Pons (tissue), 1 donor: ENCODE results near the gene MAMLD1.
A peak's percentile ranks its signal among the peaks of the same experiment; 100 is the strongest.

Experiments used
- DNase-seq: peaks from one replicate; pipeline ENCODE4 v3.0.0-alpha.2; 2016; ENCODE audit warnings: low spot score

MAMLD1 gene

DNA sequence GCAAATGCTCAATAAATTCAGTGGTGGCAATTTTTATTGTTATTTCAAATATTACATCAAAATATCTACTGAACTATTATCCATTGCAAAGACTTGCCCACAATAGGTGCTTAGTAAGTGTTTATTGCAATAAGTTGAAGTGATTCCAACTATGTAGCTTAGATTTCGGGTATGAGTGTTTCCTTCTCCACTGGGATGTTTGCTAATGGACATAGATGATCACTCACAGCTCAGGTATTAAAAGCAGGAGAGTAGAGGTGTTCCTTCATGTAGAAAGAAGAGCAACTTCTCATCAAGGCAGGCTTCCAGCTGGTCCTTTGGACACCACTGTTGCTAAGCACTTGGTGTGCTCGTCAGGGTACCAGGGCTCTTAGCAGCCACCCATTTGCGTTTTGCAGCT is 139.0 kb downstream of the MAMLD1 start:
- no peak for DNase-seq

DNA sequence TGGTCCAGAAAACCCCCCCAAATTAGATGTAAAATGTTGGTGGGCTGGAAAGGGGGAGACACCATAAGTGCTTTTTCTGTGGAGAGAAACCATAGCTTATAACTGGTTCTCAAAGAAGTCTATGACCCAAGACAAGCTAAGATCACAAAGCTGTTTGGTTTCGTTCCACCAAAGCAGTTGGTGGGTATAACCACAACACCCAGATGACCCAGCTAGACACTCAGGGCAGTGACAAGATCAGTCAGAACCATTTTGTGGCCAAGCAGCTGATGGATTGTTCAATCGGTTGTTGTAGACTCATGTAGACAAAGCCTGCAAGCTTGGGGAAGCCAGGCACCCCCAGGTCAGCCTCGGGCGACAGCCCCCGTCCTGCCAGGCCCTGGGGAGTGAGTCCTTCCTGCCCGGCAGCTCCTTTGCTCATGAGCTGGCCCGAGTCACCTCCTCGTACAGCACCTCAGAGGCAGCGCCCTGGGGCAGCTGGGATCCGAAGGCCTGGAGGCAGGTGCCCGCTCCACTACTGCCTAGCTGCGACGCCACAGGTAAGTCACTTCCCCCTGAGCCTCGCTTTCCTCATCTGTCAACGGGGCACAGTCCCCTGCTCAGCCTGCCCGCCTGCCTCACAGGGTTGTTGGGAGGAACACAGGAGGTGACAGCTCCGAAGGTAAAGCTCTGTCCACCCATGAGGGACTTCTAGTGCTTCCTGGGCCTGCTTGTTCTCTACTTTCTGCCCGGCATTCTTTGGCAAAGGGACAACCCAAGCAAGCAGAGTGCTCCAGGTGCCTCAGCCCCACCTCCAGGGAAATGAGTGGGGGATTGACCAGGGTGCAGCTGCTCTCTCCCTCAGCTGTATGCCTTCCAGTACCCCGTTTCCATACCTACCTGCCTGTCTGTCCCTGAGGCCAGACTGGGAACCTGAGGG is 140.1 kb downstream of the MAMLD1 start:
- no peak for DNase-seq

DNA sequence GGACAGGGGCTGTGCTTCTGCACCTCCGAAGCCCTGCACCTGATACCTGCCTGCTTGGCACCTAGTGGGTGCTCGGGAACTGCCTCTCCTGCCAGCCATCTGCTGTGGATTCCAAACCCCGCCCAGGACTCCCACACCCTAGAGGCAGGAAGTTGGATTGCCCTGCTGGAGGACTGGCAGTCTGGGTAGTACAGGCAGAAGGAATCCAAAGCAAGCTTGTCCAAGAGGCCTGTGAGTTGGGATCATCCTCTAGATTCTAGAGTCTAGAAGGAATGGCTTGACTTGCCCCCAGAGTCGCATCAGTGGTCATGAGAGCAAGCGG is 140.7 kb downstream of the MAMLD1 start:
- DNase-seq = no peak

DNA sequence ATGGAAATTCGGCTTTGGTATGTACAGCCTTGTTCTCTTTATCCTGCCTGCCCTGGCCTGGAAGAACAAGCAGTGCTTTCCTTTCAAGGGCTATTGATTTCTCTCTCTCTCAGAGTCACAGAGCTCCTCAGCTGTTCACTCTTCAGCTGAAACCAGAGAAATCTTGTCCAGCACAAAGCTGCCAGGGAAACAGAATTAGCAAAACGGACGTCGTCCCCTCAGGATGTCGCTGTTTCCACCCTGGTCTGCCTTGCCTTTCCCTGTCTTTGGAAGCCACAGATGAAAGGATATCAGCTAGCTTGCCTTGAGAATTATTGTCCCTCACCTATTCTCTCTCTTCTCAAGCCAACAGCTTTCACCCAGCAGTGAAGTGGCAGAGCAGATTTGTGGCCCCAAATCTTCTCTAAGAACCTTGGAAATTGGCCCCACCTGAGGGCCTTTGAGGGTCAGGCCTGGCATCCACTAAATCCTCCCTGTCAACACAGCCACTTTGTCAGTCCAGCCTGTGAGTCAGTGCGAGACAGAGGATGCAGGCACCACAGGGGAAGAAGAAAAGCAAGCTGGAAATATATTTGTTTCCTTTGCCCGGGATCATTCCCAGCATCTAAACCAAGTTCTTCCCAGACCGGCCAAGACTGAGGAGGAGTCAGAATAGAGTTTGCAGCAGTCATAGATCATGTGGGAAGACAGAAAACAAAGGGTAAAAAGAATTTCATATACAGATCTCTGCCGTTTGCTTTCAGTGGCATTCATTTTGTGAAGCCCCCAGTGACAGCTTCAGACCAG is 141.5 kb downstream of the MAMLD1 start:
- peak; percentile 74 for DNase-seq

DNA sequence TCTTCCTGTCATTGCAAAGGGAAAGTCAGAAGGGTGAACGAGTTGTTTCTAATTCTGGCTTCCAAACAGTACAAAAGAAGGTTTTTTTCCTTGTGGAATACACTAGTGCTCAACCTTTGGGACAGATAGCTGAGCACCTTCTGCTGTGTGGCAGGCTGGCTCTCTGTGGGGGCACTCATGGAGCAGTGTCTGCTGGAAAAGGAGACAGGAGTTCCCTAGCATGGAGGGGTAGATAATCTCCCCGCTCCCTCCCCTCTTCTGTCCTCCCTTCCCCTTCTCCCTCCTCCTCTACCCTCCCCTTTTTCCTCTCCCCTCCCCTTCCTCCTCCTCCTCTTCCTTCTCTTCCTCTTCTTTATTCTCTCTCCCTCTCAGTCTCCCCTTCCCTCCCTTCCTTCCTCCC is 142.9 kb downstream of the MAMLD1 start:
- no peak for DNase-seq

DNA sequence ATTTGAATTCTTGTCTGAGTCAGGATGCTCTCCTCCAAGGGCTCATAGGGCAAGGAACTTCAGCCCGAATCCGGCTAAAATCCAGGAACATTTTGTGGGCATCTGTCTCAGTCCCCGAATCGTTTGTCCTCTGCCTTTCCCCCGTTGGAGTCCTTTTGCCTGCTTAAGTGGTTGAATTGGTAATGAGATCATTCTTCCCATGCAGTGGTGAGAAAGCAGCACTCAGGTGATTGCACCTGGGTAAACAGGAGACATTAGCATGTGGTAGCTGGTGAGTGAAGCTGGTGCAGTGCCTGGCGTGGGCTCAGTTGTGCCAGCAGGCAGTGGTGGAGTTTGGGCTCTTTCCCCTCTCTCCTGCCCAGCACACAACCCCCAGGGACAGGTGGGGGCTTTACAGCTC is 143.4 kb downstream of the MAMLD1 start:
- DNase-seq = no peak

DNA sequence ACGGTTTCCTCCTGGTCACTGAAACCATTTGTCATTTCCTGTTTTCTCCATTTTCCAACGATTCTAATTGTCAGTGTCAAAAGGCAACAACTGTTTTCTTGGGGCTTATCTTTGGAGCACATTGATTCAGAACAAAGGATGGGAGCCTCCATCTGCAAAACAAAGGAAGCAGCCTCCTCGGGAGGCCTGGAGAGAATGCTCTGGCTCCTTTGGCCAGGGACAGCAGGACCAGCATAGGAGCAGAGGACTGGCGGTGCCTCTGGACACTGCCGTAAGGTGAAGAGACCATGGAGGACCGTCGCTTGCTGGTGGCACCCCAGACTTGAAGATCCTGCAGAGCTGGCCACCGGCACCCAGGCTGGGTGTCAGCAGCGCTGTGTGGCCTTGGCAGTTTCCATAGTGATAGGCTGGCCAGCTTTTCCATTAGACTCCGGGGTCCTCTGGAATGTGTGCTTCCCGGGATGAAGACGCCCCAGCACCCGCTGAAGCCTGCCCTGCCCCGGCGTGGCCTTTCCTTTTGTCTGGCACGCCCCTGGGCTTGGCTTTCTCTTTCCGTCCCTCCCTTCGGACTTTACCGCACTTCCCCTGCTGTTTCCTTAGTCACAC is 144.2 kb downstream of the MAMLD1 start:
- DNase-seq = no peak

DNA sequence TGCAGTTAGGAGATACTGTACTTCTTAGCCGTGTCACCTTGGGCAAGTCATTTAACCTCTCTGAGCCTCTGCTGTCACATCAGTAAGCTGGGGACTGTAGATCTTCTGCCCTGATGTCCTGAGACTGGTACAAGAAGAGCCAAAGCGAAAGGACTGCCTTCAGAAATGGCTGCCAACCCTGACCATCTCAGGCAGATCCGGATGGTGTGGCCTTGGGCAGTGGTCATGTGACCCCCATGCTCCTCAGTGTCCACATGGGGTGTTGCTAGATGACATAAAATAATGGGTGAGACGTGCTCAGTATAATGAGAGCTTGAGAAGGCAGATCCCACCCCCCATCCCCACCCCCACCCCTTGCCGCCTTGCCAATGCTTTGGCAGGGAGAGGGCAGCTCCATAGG is 144.9 kb downstream of the MAMLD1 start:
- DNase-seq = peak; percentile 17

DNA sequence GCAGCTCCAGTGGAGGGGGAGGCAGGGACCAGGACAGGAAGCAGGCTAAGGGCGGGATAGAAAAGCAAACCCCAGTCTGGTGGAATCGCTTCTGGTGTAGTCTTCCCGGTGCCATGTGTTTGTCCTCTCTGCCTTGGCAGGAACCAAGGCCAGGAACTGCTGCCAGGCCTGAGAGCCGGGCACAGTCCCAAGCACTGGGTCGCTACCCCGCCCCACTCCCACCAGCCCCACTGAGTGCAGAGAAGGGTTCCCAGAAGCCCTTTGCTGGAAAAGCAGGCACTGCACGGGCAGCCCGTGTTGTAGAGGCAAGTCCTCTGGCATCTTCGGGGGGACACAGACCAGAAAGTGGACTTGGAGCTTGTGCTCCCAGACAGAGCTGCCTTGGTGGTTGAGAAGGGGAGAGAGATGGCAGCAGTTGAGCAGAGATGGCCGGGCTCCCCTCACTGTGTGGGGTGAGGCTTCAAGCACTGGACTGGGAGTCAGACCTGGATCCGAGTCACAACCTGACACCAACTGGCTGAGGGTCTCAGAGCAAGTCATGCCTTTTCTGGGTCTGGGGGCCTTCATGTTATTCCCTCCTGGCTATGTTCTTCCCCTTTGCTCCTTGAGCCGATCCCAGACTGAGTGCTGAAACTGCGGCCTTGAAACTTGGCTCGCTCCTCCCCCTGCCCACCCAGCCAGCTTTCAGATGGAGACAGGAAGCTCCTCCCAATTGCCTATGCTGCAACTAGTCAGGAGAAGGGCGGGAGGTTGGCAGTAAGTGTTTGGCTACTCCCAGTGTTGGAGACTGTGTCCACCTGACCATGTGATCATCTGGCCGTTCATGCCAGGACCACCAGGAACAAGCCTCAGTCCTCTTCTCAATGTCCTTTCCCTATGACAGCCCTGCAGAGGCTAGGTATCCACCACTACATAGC is 145.6 kb downstream of the MAMLD1 start:
- peak; percentile 49 for DNase-seq

DNA sequence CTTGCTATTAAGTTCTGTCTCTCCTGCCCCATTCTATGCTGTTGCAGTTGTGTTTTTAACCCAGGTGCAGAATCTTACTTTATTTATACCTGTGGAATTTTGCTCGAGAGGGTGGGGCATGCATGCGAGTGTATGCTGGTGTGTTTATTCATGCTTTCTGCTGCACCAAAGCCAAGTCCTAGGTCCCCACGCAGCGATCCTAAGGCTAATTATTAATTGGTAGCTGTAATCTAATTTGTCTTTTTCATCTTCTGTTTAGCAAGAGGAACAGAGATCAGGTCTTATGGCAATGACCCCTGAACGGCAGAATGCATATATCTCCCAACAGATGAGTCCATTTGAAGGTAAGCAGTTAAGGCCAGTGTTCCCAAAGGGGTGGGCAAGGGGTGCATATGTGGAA is 146.6 kb downstream of the MAMLD1 start:
- DNase-seq = no peak

DNA sequence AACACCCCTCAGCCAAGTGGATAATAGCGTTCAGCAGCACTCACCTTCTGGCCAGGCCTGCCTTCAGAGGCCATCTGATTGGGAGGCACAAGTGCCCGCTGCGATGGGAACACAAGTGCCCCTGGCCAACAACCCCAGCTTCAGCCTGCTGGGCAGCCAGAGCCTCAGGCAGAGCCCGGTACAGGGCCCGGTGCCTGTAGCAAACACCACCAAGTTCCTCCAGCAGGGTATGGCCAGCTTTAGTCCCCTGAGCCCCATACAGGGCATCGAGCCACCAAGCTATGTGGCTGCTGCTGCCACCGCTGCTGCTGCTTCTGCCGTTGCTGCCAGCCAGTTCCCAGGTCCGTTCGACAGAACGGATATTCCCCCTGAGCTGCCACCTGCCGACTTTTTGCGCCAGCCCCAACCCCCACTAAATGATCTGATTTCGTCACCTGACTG is 149.4 kb downstream of the MAMLD1 start:
- DNase-seq = no peak

DNA sequence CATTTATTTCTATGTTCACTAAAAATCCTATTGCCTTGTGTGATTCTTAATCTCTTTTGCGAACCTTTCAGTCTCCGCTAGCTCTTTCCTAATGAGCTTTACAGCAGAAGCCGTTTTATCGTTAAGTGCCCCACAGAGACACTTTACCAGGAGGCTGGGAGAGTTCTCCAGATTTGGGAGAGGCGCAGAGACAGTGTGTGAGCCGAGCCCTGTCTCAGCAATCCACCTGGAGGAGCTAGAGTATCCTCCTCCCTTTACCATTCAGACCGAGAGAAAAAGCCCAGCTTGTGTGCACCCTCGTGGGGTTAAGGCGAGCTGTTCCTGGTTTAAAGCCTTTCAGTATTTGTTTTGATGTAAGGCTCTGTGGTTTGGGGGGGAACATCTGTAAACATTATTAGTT is 150.4 kb downstream of the MAMLD1 start:
- no peak for DNase-seq

DNA sequence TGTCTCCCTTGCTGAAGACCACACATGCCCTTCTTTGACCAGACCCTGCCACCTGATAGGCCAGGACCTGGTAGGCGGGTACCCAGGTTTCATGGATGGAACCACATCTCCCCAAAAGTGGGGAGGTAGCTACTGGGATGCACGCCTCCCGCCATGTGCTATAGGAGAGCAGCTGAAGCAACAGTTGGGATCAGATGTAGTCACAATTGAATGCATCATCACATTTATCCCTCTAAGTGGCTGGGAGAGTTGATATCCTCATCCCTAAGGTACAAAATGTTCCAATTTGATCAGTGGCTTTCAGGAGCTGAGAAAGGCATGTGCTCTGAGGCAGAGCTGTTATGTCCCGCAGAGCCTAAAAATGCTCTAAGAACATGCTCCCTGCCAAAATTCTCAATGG is 151.3 kb downstream of the MAMLD1 start:
- DNase-seq = no peak

DNA sequence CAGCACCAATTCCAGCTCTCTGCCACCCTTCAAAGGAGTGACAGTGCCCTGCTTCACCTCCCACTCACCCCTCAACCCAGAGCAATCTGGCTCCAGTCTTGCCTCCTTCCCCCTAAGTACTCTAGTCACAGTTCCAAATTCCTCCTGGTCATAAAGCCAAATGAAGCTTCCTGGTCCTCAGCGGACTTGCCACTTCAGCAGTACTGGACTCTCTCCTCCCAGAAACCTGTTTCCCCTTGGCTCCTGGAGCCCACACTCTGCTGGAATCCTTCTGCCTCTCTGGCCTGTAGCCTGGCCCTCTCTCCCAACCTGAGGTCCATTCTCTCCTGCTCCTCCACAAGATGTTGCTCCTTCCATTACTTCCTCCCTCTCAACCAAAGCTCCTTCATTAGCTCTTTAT is 152.7 kb downstream of the MAMLD1 start:
- DNase-seq = no peak

DNA sequence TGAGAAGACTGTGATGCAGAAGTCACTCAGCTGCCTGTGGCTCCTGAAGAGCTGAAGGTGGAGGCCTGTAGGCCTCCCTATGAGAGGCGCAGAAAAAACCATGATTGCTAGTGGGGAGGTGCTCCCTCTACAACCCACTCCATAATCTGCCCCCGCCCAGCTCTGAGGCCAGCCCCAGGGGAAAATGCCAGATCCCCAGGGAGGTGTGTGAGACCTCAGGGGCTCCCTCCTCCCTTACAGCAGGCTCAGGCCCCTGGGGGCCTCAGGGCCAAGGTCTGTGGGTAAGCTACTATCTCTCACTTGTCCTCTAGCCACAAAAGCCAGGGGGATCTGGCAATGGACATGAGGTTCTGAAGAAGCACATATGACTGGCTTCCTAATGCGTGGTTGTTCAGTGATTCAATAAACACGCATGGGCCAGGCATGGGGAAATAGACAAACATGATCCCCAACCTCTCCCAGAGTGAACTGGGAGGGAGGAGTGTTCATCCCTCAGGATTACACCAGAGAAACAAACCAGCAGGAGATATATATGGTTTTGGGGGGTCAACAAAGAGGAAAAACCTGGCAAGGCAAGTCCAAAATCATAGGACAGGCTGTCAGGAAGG is 154.3 kb downstream of the MAMLD1 start:
- no peak for DNase-seq

DNA sequence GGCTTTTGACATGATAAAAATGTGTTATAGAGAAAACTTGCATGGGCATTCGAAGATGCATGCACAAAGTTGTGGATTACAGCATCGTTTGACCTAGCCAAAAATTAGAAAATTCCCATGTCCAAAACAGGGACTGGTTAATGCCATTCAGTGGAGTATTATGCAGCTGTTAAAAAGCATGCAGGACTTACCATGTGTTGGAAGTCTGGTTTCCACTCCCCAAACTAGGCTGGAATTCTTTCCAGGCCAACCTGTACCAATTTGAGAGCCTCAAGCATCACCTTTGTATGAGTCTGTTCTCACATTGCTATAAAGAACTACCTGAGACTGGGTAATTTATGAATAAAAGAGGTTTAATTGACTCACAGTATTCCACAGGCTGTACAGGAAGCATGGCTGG is 159.4 kb downstream of the MAMLD1 start:
- DNase-seq = no peak

DNA sequence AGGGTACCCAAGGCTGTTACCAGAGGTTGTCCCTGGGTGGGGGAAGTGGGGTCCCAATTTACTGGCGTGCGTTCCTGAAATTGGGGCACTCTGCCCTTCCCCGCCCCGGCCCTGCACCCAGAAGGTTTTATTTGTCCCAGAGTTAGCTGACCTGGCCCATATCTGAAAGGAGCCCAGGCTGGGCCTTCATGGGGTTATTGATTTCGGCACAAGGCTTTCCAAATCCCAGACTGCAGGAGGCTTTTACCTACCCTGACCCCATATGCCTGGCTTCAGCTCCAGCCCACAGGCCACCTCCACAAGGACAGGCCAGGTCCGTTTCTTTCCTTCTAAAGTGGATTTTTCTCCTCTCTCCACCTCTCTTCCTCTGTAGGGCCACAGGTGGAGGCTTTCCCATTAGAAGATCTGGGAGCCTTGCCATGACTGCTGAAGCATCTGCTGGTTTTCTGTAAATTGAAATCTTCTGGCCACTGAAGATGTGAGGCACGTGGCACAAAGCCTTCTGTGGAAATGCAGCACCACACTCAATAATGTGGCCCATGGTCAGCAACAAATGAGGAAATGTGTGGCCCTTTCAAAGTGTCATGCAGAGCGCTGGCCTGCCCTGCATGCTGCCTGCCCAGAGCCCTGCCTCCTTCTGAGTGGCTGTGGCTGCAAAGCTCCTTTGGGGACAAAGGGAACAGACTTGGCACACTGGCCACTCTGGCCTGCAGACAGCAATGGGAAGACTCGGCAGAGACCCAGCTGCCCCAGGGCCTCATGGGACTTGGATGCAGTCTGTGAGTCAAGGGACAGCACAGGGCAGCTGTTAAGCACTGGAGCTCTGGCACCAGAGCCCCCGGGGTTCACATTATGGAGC is 162.2 kb downstream of the MAMLD1 start:
- peak; percentile 82 for DNase-seq

DNA sequence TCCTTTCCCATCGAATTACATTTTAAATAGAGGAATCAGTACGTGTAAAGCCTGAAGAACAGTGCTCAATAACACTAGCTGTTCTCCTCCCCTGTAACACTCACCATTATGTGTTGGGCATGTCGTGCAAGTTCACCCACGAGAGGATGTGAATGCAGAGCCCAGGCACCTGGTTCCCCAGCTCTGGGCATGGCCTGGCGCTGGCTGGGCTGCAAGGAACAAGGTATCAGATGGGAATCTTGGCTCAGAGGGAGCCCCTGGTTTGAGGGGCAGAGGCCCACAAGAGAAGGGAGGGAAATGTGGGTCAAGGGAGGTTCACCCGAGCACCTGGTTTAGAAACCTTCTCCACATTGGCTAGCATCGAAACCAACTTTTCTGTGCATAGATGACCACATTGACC is 163.6 kb downstream of the MAMLD1 start:
- no peak for DNase-seq

DNA sequence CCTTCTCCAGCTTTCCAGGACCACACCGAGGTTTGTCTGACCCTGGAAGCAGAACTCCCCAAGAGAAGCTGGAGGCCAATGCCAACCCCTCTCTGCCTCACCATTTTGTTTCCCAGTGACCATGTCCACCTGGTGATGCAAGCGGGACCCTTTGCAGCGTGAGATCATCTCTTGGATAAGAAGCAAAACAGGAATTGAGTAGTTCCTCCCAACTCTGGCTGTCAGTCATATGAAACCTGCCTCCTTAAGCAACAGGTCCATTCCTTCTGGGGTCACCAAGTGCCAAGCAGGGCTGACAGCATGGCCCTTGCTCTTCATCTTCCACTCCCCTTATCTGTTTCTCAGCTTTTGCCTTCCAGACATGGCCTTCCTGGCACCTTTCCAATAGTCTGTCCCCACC is 164.0 kb downstream of the MAMLD1 start:
- no peak for DNase-seq

DNA sequence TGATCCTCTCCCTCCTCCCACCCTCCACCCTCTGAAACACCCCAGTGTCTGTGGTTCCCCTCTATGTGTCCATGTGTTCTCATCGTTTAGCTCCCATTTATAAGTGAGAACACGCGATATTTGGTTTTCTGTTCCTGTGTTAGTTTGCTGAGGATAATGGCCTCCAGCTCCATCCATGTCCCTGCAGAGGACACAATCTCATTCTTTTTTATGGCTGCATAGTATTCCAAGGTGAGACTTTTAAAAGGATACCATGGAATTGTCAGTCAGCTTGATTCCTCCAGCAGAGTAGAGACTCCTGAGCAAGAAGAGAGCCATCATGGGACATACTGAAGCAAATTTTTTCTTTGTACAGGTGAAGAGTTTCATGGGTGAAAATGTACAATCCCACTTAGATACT is 166.5 kb downstream of the MAMLD1 start:
- no peak for DNase-seq

DNA sequence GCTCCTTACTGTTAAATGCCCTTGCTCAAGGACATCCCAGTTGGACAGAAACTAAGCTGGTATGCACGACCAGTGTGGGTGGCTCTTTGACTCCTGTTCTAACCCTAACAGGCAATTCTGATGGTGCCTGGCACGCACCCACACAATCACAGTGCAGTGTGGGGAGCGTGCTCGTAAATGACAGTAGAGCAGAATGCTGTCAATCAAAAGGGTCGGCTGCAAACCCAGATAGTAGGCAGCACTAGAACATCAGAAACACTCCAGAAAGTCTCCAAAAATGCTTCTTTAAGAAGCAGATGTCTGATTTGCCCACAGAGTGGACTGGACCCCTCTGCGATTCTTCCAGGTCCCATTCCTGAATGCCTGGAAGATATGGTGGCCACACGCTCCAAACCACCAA is 167.7 kb downstream of the MAMLD1 start:
- DNase-seq = no peak
